AG08395 (cell line): ENCODE data around the gene LIPT1.
A peak's percentile ranks its signal among the peaks of the same experiment; 100 is the strongest.
"Not testable (repeated sequence)": the region's sequence is repeated elsewhere in the genome, so short reads cannot be mapped to it uniquely, and the experiment has no call there.

Source experiments
- DNase-seq: peaks from one replicate; pipeline ENCODE4 v3.0.0; 2012; ENCODE audit warnings: mixed read lengths, low spot score

LIPT1 gene

GRCh38 chr2:99180755-99181623, 26.2 kb downstream of the LIPT1 start, which contains the start of the genes MITD1 and MRPL30:
Gene MITD1 (minus strand): TSS chr2:99181058. CDS start chr2:99180981, 77 bp downstream.
Gene MRPL30 (plus strand): TSS chr2:99181184. CDS start chr2:99186204, 5,020 bp downstream.
- peak; percentile 95 for DNase-seq

- no peak for DNase-seq
Observed at GRCh38 chr2:99181624-99182000, 26.8 kb downstream of the LIPT1 start.

DNA sequence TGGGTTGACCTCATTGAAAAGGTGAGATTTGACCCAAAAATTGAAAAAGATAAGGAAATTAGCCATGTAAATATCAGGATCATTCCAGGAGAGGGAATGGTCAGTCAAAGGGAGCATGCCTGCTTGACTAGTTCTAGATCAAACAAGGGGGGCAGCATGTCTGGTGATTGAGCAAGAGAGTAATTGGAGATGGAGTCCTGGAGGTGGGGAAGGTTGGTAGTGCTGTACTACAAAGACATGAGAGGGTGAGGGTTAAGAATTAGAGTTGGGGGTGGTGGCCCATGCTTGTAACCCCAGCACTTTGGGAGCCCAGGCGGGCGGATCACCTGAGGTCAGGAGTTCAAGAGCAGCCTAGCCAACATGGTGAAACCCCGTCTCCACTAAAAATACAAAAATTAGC, 28.3 kb downstream of the LIPT1 start:
- no peak for DNase-seq

DNA sequence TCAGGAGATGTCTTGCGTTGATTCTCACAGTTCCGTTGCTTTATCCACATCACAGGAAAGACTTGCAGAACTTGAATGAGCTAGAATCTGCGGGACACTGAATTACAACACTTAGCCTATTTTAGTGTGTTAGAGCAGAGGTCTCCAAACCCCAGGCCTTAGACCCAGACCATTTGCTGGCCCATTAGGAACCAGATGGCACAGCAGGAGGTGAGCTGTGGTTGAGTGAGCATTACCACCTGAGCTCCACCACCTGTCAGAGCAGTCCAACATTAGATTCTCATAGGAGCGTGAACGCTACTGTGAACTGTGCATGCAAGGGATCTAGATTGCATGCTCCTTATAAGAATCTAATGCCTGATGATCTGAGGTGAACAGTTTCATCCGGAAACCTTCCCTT, 30.0 kb downstream of the LIPT1 start:
- DNase-seq: no peak

DNA sequence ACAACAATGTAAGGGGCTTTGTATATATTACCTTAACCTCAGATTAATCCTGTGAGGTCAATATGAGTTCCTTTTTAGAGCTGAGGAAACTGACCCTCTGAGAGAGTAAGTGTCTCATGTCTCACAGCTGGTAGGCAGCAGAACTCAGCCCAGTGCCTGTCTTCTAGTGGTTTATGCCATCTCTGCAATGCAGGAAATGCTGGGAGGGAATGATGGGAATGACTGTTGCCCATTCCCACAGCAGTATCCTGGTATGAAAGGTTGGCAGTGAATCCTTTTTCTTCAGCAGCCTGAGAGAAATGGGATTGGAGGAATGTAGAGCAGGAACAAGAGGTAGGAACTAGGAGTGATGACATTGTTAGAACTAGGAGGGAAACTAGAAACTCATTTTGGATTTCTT, 32.2 kb downstream of the LIPT1 start:
- no peak for DNase-seq

GRCh38 chr2:99188357-99188756, 33.6 kb downstream of the LIPT1 start:
- no peak for DNase-seq

DNA sequence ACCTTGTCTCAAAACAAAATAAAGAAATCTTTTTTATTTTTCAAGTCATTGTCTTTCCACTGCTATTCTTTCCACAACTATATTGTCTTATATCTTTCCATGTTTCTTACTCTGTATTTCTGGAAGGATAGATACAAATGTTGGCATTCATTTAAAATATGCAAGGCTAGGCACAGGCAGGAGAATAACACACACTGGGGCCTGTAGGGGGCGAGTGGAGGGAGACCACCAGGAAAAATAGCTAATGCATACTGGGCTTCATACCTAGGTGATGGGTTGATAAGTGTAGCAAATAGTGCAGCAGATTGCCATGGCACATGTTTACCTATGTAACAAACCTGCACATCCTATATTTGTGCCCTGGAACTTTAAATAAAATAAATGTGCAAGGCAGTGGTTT, 35.8 kb downstream of the LIPT1 start:
- DNase-seq: no peak

DNA sequence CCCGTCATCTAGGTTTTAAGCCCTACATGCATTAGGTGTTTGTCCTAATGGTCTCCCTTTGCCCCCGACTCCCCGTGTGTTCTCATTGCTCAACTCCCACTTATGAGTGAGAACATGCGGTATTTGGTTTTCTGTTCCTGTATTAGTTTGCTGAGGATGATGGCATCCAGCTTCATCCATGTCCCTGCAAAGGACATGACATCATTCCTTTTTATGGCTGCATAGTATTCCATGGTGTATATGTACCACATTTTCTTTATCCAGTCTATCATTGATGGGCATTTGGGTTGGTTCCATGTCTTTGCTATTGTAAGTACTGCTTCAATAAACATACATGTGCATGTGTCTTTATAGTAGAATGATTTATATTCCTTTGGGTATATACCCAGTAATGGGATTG, 37.6 kb downstream of the LIPT1 start:
- DNase-seq: not testable (repeated sequence)

DNA sequence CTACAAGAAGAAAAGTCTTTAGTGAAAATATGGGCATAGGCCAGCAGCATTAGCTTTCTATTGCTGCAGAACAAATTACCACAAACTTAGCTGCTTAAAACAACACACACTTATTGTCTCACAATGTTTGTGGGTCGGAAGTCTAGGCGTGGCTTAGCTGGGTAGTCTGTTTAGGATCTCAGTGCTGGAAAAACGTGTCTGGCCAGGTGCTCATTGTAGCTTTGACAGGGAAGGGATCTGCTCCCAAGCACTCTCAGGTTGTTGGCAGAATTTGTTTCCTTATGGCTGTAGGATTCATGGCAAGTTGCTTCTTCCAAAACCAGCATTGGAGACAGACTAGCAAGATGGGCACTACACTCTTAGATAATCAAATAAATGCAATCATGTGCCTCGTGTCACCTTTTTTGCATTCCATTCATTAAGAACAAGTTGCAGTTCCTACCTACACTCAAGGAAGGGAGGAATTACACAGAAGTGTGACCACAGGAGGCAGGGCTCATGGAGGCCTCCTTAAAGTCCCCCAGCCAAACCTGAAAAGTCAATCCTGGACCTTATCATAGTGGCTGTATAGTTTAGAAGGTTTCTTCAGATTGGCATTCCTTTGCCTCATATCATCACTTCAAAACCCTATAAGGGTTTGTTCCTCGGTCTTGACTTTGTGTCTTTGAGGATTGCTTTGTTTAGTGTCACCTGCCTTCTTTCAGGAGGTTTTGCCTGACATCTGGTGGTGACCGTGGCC, 43.5 kb downstream of the LIPT1 start:
- no peak for DNase-seq

DNA sequence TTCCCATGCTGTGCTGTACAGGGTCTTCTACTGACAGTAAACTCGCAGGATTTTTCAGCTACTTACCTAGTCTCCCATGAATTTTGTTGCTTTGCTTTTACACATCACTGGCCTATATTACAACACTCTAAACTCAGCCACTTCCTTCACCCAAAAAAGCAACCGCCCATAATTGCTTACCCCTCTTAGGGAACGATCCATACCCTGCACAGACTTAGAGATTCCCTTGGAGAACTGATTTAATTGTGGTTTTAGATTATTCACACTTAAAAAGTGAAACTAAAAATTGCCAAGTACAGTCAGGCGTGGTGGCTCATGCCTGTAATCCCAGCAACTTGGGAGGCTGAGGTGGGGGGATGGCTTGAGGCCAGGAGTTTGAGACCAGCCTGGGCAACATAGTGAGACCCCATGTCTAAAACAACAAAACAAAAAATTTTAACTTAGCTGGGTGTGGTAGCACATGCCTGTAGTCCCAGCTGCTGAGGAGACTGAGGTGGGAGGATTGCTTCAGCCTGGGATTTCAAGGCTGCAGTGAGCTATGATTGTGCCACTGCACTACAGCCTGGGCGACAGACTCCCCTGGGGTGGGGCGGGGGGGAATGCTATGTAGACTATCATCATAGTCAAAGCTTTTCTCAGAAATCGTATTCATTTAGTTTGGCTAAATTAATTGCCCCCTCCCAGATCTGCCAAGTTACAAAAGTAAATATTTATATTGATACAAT, 45.5 kb downstream of the LIPT1 start:
- no peak for DNase-seq

DNA sequence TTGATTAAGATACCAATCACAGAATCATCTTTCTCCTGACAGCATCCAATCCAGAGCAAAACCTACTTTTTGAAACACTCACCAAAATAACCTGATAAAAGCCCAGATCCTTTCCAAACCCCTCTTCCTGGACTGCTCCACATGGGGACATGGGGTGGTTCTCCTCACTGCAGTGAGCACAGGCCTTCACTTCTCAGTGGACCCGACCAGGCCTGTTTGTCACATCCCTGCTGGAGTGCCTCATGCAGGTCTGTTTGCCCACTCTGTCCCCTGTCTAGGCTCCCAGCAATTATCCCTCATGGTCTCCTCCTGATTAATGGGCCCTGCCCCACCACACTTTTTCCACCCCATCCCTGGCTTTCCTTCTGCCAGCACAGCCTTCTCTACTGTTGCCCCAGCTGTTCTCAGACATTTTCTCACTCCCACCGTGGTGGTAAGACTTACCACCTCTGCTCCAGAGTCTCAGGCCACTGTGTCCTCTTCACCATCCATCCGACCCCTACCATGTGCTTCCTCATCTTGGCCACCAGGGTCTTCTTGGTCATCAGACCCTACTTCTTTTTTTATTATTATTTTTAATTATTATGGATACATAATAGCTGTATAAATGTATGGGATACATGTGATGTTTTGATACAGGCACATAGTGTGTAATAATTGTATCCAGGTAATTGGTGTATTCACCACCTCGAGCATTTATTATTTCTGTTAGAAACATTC, 47.4 kb downstream of the LIPT1 start:
- DNase-seq: no peak

DNA sequence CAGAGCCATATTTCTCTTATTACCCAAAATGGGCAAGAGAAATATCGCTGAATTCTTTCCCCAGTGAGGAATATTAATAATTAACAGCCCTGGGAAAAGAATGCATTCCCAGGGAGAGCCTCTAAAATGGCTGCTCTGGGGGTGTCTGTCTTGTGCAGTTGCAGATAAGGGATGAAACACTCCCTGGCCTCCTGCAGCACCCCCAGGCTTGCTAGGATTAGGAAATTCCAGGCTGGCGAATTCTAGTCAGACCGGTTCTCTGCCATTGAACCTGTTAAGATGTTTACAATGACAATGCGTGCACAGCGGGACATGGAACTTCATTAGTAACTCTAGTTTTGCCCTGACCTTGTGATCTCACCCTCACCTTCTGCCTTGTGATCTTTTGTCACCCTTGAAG, 50.7 kb downstream of the LIPT1 start:
- no peak for DNase-seq
